OCI-LY3 (cell line): ENCODE data around the gene AMIGO2.

Experiments
- EZH2phosphoT487 ChIP-seq: fragments of 200-600 bp; shearing (Covaris generic); IDR thresholded peaks from 2 replicates; pipeline ENCODE4 v1.6.1; 2018; ENCODE audit warnings: antibody characterized with exemption, mixed run types, low read depth
- TF ChIP-seq, protein P1 (sequence below): fragments of 200-600, 300-600 bp; sonication (generic); IDR thresholded peaks from 2 replicates; pipeline ENCODE4 v1.5.1; 2014; ENCODE audit warnings: antibody characterized with exemption, low read length, low read depth

DNA sequence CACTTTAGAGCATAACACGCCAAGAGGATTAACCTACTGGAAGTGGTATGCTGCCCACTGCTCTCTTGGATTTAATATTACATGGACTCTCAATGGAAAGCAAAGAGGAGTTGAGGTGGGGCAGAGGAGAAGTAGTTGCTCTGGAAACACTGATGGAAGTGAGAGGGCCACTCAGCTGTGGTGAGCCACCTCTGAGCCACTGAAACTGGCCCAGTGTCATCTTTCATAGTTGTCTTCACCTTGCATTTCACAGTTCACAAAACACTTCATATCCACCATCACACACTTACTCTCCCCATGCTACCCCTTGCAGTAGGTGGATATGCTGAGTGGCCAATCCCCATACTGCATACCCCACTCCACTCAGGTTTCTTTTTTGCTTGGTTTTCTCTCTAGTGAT, 12.6 kb downstream of the AMIGO2 start:
- TF ChIP-seq, protein P1, sequence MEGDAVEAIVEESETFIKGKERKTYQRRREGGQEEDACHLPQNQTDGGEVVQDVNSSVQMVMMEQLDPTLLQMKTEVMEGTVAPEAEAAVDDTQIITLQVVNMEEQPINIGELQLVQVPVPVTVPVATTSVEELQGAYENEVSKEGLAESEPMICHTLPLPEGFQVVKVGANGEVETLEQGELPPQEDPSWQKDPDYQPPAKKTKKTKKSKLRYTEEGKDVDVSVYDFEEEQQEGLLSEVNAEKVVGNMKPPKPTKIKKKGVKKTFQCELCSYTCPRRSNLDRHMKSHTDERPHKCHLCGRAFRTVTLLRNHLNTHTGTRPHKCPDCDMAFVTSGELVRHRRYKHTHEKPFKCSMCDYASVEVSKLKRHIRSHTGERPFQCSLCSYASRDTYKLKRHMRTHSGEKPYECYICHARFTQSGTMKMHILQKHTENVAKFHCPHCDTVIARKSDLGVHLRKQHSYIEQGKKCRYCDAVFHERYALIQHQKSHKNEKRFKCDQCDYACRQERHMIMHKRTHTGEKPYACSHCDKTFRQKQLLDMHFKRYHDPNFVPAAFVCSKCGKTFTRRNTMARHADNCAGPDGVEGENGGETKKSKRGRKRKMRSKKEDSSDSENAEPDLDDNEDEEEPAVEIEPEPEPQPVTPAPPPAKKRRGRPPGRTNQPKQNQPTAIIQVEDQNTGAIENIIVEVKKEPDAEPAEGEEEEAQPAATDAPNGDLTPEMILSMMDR, result no peak
- TF ChIP-seq EZH2phosphoT487, result no peak
